HepG2 (cell line): Measurements from ENCODE around the gene EEF1AKMT4. TPM values are rescaled to one million over a fixed set of nuclear protein-coding genes. Genes with fewer than 3 reads are reported as not detected.

ENCODE experiments used
- ATAC-seq: fragments of 200-7000 bp; cut with Tn5 transposase; 3 replicates; pipeline ENCODE4 v1.9.1; 2020; ENCODE audit warnings: mild to moderate bottlenecking, moderate library complexity
- BruUV-seq: library from RNA; stranded (reverse); fragments of 400-500 nt; replicated peaks from 2 replicates; lab custom pipeline; 2021; lab: Mats Ljungman, UMichigan
- CTCF ChIA-PET: fragments of 300-600 bp; formaldehyde crosslinking; extraction: SDS; loops from one replicate; lab custom pipeline; 2021; ENCODE audit warnings: low total read pairs, inconsistent platforms, low intra/inter-chr PET ratio; lab: Yijun Ruan, JAX
- POLR2A ChIA-PET: fragments of 350-600 bp; sonication (Branson Sonifier 250); formaldehyde crosslinking; loops from one replicate; lab custom pipeline; 2020; ENCODE audit warnings: antibody characterized with exemption, inconsistent platforms; lab: Yijun Ruan, JAX
- DNase-seq: peaks from one replicate; pipeline ENCODE4 v3.0.0-alpha.2; 2015; ENCODE audit warnings: low spot score
- FAIRE-seq: peaks from 3 replicates; lab custom pipeline; 2011; peaks lifted over from hg19 to GRCh38; lab: Jason Lieb, UNC
- H2AFZ ChIP-seq: one replicate; pipeline ENCODE4 v1.6.1; 2011; ENCODE audit warnings: low read length, inconsistent platforms
- H3K27ac ChIP-seq: fragments of 300-600 bp; 3 replicates; pipeline ENCODE4 v1.8.0; 2011; ENCODE audit warnings: mixed run types, mild to moderate bottlenecking, mixed read lengths, low read length, inconsistent platforms; ENCODE audit not compliant: insufficient read depth; ENCODE audit errors: extremely low read length
- H3K27me3 ChIP-seq, 2 experiments: fragments of 200-600 bp in 1 of 2; 2 replicates in 1 of 2; 3 replicates in 1 of 2; pipeline versions ENCODE4 v1.6.0 to v1.8.0; 2011; ENCODE audit warnings: low read length in 2 of 2, mild to moderate bottlenecking in 2 of 2, moderate library complexity in 2 of 2, inconsistent platforms in 1 of 2; ENCODE audit not compliant: insufficient read depth in 2 of 2, control insufficient read depth in 1 of 2
- H3K36me3 ChIP-seq, 2 experiments: fragments of 200-600 bp in 1 of 2; replicated peaks in 1 of 2; 2 replicates in 1 of 2; 3 replicates in 1 of 2; pipeline versions ENCODE4 v1.5.1 to v1.8.0; 2011; ENCODE audit warnings: low read length in 2 of 2, inconsistent platforms in 1 of 2; ENCODE audit not compliant: insufficient read depth in 2 of 2, control insufficient read depth in 1 of 2
- H3K4me1 ChIP-seq: 2 replicates; pipeline ENCODE4 v1.5.1; 2012; ENCODE audit warnings: low read length, inconsistent platforms; ENCODE audit not compliant: insufficient read depth
- H3K4me2 ChIP-seq: 2 replicates; pipeline ENCODE4 v1.6.0; 2011; ENCODE audit warnings: low read depth, low read length, inconsistent platforms
- H3K4me3 ChIP-seq, 3 experiments: fragments of 200-600 bp in 1 of 3; sonication (generic), shearing (Covaris generic) in 1 of 3; replicated peaks in 1 of 3; 2 replicates each; pipeline ENCODE4 v1.5.1; 2011 to 2016; ENCODE audit warnings: low read length in 3 of 3, inconsistent platforms in 2 of 3, low read depth in 2 of 3, mild to moderate bottlenecking in 2 of 3, control low read depth in 1 of 3, mixed read lengths in 1 of 3; ENCODE audit not compliant: insufficient read depth in 1 of 3
- H3K79me2 ChIP-seq: one replicate; pipeline ENCODE4 v1.6.1; 2011; ENCODE audit warnings: low read length, inconsistent platforms; ENCODE audit not compliant: insufficient read depth
- H3K9ac ChIP-seq: 2 replicates; pipeline ENCODE4 v1.6.0; 2011; ENCODE audit warnings: mild to moderate bottlenecking, low read depth, low read length, inconsistent platforms; ENCODE audit not compliant: insufficient read depth
- H3K9me3 ChIP-seq: 2 replicates; pipeline ENCODE4 v1.5.1; 2012; ENCODE audit warnings: mild to moderate bottlenecking, low read length
- H4K20me1 ChIP-seq: 2 replicates; pipeline ENCODE4 v1.6.0; 2011; ENCODE audit warnings: inconsistent platforms, mild to moderate bottlenecking, low read length, moderate library complexity; ENCODE audit not compliant: insufficient read depth
- DRAP1 ChIP-seq: IDR thresholded peaks from 2 replicates; pipeline ENCODE4 v1.6.1; 2016; ENCODE audit warnings: missing genetic modification reagents, missing compliant biosample characterization
- FOSL2 ChIP-seq: sonication (generic); formaldehyde crosslinking; IDR thresholded peaks from 2 replicates; pipeline ENCODE4 v1.4.0; 2020; ENCODE audit warnings: missing genetic modification reagents
- FOXO1 ChIP-seq: sonication (generic); formaldehyde crosslinking; IDR thresholded peaks from 2 replicates; pipeline ENCODE4 v1.4.0; 2020; ENCODE audit warnings: missing genetic modification reagents
- HNRNPL ChIP-seq: fragments of 200-400 bp; formaldehyde crosslinking; IDR thresholded peaks from 2 replicates; pipeline ENCODE4 v1.6.1; 2017; ENCODE audit warnings: mild to moderate bottlenecking, low read depth, low read length
- MBD4 ChIP-seq: IDR thresholded peaks from 2 replicates; pipeline ENCODE4 v1.6.1; 2012; ENCODE audit warnings: low read length, inconsistent platforms, borderline replicate concordance
- MXD4 ChIP-seq: IDR thresholded peaks from 2 replicates; pipeline ENCODE4 v1.6.1; 2016; ENCODE audit warnings: mild to moderate bottlenecking, missing biosample characterization, missing genetic modification reagents
- PHB2 ChIP-seq: fragments of 450-650 bp; IDR thresholded peaks from 2 replicates; pipeline ENCODE4 v1.6.1; 2018; ENCODE audit not compliant: partially characterized antibody
- SMAD1 ChIP-seq: sonication (generic); formaldehyde crosslinking; IDR thresholded peaks from 2 replicates; pipeline ENCODE4 v1.4.0; 2020; ENCODE audit warnings: missing genetic modification reagents, low read depth, mild to moderate bottlenecking, borderline replicate concordance
- TFDP2 ChIP-seq: sonication (generic); formaldehyde crosslinking; IDR thresholded peaks from 2 replicates; pipeline ENCODE4 v1.4.0; 2020; ENCODE audit warnings: missing genetic modification reagents
- ZFAT ChIP-seq: sonication (generic); formaldehyde crosslinking; conservative IDR thresholded peaks from 2 replicates; pipeline ENCODE4 v1.8.1; 2023; ENCODE audit warnings: missing genetic modification reagents, inconsistent platforms
- ZMYM3 ChIP-seq: sonication (generic); formaldehyde crosslinking; IDR thresholded peaks from 2 replicates; pipeline ENCODE4 v1.5.1; 2020; ENCODE audit warnings: mild to moderate bottlenecking, missing genetic modification reagents
- ZNF24 ChIP-seq: fragments of 450-650 bp; IDR thresholded peaks from 2 replicates; pipeline ENCODE4 v1.6.1; 2017; ENCODE audit warnings: antibody characterized with exemption, mild to moderate bottlenecking
- ZNF343 ChIP-seq: sonication (generic); formaldehyde crosslinking; IDR thresholded peaks from 2 replicates; pipeline ENCODE4 v1.4.0; 2020; ENCODE audit warnings: mild to moderate bottlenecking, missing genetic modification reagents
- ZNF569 ChIP-seq: sonication (generic); formaldehyde crosslinking; IDR thresholded peaks from 2 replicates; pipeline ENCODE4 v1.5.0; 2020; ENCODE audit warnings: mild to moderate bottlenecking, missing genetic modification reagents, moderate library complexity, borderline replicate concordance
- ZNF703 ChIP-seq: sonication (generic); formaldehyde crosslinking; IDR thresholded peaks from 2 replicates; pipeline ENCODE4 v1.5.1; 2020; ENCODE audit warnings: missing genetic modification reagents, mild to moderate bottlenecking, moderate library complexity, borderline replicate concordance
- ZNF772 ChIP-seq: sonication (generic); formaldehyde crosslinking; IDR thresholded peaks from 2 replicates; pipeline ENCODE4 v1.5.0; 2020; ENCODE audit warnings: mild to moderate bottlenecking, missing genetic modification reagents
- WGBS: methylation state at CpG from one replicate; pipeline ENCODE4 v1.1.6; 2017; ENCODE audit warnings: low lambda C conversion rate; 5-methylcytosine and 5-hydroxymethylcytosine counted together
- in situ Hi-C: cut with HindIII; loops from 2 replicates; pipeline ENCODE4 v1.10.0; 2017; ENCODE audit warnings: low pct_unique_long_range_greater_than_20kb; ENCODE audit not compliant: extremely low pct_ligation_motif_present
- intact Hi-C: fragments of 100-400 bp; cut with micrococcal nuclease; formaldehyde crosslinking; loops from one replicate; pipeline ENCODE4 v1.10.0; 2022; ENCODE audit not compliant: unreplicated experiment
- polyA plus RNA-seq, 8 experiments: library from polyadenylated mRNA; depleted of rRNA in 3 of 8; stranded (reverse) in 7 of 8; unstranded in 1 of 8; fragments of >200 nt; fragmentation: Illumina TruSeq in 4 of 8; extraction: Trizol in 4 of 8; gene quantifications; 2 replicates each; pipeline versions ENCODE4 v1.2.1 to v1.2.3, GENCODE V29; 2011 to 2016; ENCODE audit warnings: low read depth in 4 of 8, missing spikeins in 1 of 8, mixed read lengths in 1 of 8; ENCODE audit not compliant: insufficient read depth in 1 of 8
- total RNA-seq, 5 experiments: library from RNA; depleted of rRNA; stranded (reverse); fragments of >200 nt; fragmentation: Illumina TruSeq; extraction: Trizol; gene quantifications; 2 replicates each; pipeline ENCODE4 v1.2.3, GENCODE V29; 2016; ENCODE audit warnings: low read depth in 1 of 5

Gene EEF1AKMT4
- total and polyA plus RNA-seq, 2 of the 13 experiments (the other 11 are each of a cell fraction or from before 2014, with no cell fraction given) = 13.1 to 15.8 TPM

- peak; percentile 25 for ATAC-seq
- Histone ChIP-seq H3K27ac (no peak overlapping the region), H3K27me3 (peaks cover 16 to 81% of the 10 kb centered on the region in 2 experiments; a peak in 4 of 5 replicates), H3K4me3 (no peak overlapping the region), H3K4me2 (no peak overlapping the region)
- peak; percentile 25 for DNase-seq
- TF ChIP-seq MBD4 (no peak), HNRNPL (peak; percentile 65; the same call in 1 of the 2 replicates), FOSL2 (CRISPR knock-in tag) (peak; percentile 67), ZNF343 (CRISPR knock-in tag) (no peak), ZNF703 (CRISPR knock-in tag) (no peak)
- TF ChIP-seq, all 625 proteins: peak for 2
- Histone ChIP-seq H3K9me3 (no peaks in the 10 kb centered on the region), H4K20me1 (no peaks in the 10 kb centered on the region), H2AFZ (no peak overlapping the region), H3K4me1 (peaks cover 11% of the 10 kb centered on the region; the same call in 1 of the 2 replicates), H3K36me3 (no peaks in the 10 kb centered on the region), H3K9ac (no peak overlapping the region), H3K79me2 (no peaks in the 10 kb centered on the region)
- CTCF ChIA-PET = no interaction called here
- FAIRE-seq = no peak
- intact Hi-C loops (no loop called here), in situ Hi-C loops (loop anchor here (5.0 kb wide), 1 partner anchor 337 kb away; no protein-coding TSS in a partner anchor)
- WGBS = no CpG with 5 or more reads among the region's 4 CpGs
- no TSS peak for BruUV-seq
- POLR2A ChIA-PET = no interaction called here
These were observed 15.2 kb upstream of the EEF1AKMT4 start for GRCh38 chr3:184234224-184234623.

GRCh38 chr3:184234671-184235380 lies 14.6 kb upstream of the EEF1AKMT4 start:
- Histone ChIP-seq H3K27ac (no peak overlapping the region), H3K4me2 (no peak overlapping the region), H3K4me1 (peaks cover 8% of the 10 kb centered on the region; the same call in 1 of the 2 replicates), H3K79me2 (no peaks in the 10 kb centered on the region), H3K36me3 (no peaks in the 10 kb centered on the region), H3K4me3 (no peak overlapping the region), H3K27me3 (peaks cover 16 to 82% of the 10 kb centered on the region in 2 experiments; a peak in 4 of 5 replicates), H4K20me1 (no peaks in the 10 kb centered on the region), H3K9ac (no peak overlapping the region), H2AFZ (no peak overlapping the region), H3K9me3 (no peaks in the 10 kb centered on the region)
- in situ Hi-C loops = loop anchor here (5.0 kb wide), 1 partner anchor 338 kb away; no protein-coding TSS in a partner anchor
- CTCF ChIA-PET = no interaction called here
- ATAC-seq (no peak), DNase-seq (no peak), FAIRE-seq (no peak)
- intact Hi-C loops = no loop called here
- no TSS peak for BruUV-seq
- POLR2A ChIA-PET = no interaction called here
- WGBS = 33% methylated on average over 17 of the region's 19 CpGs
- no peak for TF ChIP-seq ZNF569 (CRISPR knock-in tag)
- TF ChIP-seq FOXO1 = no peak
- TF ChIP-seq SMAD1 = no peak
- TF ChIP-seq ZMYM3 = no peak
- TF ChIP-seq TFDP2 (CRISPR knock-in tag) = no peak
- TF ChIP-seq ZFAT (CRISPR knock-in tag) = no peak
- no peak for TF ChIP-seq MXD4
- no peak for TF ChIP-seq ZNF24
- TF ChIP-seq PHB2 = no peak
- no peak for TF ChIP-seq ZNF772 (CRISPR knock-in tag)
- TF ChIP-seq DRAP1 (CRISPR knock-in tag) = no peak
